ENCODE data around the gene GASK1A.

Gene GASK1A

DNA sequence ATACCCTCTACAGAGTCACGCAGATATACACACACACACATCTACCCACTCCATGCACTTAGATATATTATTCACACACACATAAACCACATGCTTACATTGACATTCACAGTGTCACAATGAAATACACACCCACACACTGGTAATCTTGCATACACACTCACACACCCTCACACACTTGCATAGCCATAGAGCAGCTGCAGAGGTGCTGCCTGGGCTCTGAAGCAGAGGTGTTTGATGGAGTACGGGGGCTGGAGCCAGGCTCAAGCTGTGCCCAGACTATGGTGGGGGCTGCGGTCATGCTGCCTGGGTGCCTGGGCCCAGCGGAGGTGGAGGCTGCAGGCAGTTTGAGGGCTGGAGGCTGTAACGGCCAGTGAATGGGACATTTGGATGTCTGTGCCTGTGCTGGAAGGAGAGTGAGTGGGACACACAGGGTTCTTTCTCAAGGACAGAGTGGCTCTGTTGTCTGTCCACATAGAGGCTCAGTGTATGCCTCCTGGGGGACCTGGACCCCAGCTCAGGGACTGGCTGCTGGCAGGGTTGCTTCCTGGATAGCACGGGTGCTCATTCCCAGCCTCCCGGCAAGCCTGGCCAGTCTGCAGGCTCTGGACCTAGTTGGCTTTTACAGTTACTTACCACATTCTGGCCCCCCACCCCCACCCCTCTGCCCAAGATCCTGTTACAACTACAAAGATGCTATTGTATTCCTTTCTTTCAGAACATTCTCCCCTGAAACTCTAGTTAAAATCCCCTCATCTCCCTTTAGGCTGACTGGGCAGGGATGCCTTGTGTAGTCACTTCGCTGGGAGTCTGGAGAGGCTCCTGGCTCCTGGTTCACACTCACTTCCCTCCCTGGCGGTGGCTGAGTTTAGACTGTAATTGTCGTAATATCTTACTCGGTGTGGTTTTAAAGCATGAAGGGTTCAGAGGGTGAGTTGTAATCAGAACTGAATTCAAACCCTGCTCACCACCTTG lies 12.5 kb downstream of the GASK1A start:
- ATAC-seq (replicated peaks) (no peak), DNase-seq (no peak)
- Mint-ChIP-seq H3K9me3 (no peaks in the 10 kb centered on the region), H3K4me3 (no peak overlapping the region), H3K27me3 (peaks cover 5 to 6% of the 10 kb centered on the region in 2 donors), H3K4me1 (ENCODE audit: low read depth in 2 of 2) (no peaks in the 10 kb centered on the region), H3K36me3 (ENCODE audit: insufficient read depth) (no peaks in the 10 kb centered on the region), H3K27ac (no peak overlapping the region)

DNA sequence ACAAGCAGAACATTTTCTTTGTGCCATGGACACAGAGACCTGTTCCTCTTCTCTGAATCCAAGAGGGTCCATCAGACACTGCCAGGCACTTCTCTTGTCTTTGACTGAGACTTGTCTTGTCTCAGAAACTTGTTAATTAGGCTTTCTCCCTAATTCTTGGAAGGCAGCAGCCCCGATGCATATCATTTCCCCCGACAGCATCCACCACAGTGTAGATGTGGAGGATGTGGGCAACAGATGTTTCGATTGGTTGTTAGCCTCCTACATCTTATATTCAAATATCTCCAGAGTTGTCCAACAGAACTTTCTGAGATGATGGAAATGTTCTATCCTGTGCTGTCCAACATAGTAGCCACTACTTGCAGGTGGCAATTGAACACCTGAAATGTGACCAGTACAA lies 15.5 kb downstream of the GASK1A start:
- Mint-ChIP-seq H3K36me3 (ENCODE audit: insufficient read depth) (no peaks in the 10 kb centered on the region), H3K27ac (no peak overlapping the region), H3K4me1 (ENCODE audit: low read depth in 2 of 2) (no peaks in the 10 kb centered on the region), H3K4me3 (no peak overlapping the region), H3K27me3 (peaks cover 0 to 5% of the 10 kb centered on the region in 2 donors), H3K9me3 (no peaks in the 10 kb centered on the region)
- ATAC-seq (replicated peaks): no peak
- no peak for DNase-seq

DNA sequence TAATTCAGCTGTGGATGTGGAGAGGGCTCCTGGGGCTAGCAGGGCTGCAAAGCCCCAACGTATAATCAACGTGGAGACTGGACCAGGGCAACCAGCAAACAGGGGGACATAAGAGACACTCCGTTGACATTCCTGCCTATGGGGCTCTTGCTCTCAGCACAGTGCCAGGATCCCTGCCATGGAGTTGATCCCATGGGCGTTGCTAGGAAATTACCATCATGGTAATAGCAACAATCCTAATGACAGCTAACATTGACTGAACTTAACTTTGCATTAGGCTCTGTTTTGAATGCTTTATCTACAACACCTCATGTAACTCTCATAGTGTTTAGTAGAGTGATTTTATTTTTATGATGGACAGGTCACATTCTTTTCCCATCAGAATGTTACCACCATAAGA lies 16.9 kb downstream of the GASK1A start:
- peaks cover 0 to 5% of the 10 kb centered on the region in 2 donors for H3K27me3 Mint-ChIP-seq
- H3K9me3 Mint-ChIP-seq: no peaks in the 10 kb centered on the region
- DNase-seq: no peak
- H3K4me1 Mint-ChIP-seq (ENCODE audit: low read depth in 2 of 2): no peaks in the 10 kb centered on the region
- no peak overlapping the region for H3K4me3 Mint-ChIP-seq
- H3K27ac Mint-ChIP-seq: no peak overlapping the region
- no peak for ATAC-seq (replicated peaks)
- H3K36me3 Mint-ChIP-seq (ENCODE audit: insufficient read depth): no peaks in the 10 kb centered on the region

DNA sequence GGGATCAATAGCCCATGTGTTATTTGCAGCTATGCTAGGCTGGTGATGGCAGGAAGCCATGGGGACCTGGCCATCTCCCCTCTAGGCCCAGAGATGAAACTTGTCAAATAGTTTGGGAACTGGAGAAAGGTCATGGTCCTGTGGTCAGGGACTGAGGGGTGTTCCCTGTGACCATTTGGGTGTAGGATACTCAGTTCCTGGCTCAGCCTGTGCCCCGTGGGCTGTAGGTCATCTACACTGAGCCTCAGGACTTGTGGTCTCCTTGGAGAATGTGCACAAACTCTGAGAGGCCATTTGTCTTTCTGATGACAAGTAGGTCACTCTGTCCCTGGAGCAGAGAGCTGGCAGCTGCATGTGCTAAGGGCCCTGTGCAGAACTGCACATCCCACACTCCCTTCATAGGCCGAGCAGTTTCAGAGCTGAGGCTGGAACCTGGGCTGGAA lies 17.5 kb downstream of the GASK1A start:
- DNase-seq: no peak
- H3K4me1 Mint-ChIP-seq (ENCODE audit: low read depth in 2 of 2): no peaks in the 10 kb centered on the region
- H3K27me3 Mint-ChIP-seq: peaks cover 0 to 5% of the 10 kb centered on the region in 2 donors
- no peaks in the 10 kb centered on the region for H3K9me3 Mint-ChIP-seq
- no peak overlapping the region for H3K4me3 Mint-ChIP-seq
- H3K27ac Mint-ChIP-seq: no peak overlapping the region
- no peaks in the 10 kb centered on the region for H3K36me3 Mint-ChIP-seq (ENCODE audit: insufficient read depth)
- no peak for ATAC-seq (replicated peaks)

DNA sequence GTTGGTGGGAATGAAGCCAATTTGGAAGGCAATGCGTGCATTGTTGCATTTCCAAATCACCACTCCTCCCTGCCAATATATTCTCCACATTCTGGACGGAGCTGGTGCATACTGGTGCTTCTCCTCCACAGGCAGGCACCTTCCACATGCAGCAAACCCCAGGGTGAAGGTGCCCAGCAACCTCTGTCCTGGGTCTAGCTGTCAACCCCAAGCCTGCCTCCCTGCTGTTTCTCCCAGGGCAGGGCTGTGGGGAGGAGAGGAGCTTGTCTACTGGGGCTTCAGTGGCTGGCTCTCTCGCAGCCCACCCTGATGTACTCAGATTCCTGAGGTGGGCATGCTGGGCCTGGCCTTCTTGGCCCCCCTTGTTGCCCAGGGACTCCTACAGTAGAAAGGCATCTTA lies 20.1 kb downstream of the GASK1A start:
- Mint-ChIP-seq H3K36me3 (ENCODE audit: insufficient read depth) (no peaks in the 10 kb centered on the region), H3K4me3 (no peak overlapping the region), H3K27me3 (peaks cover 0 to 5% of the 10 kb centered on the region in 2 donors), H3K4me1 (ENCODE audit: low read depth in 2 of 2) (no peaks in the 10 kb centered on the region), H3K9me3 (no peaks in the 10 kb centered on the region), H3K27ac (no peak overlapping the region)
- ATAC-seq (replicated peaks) (no peak), DNase-seq (no peak)

DNA sequence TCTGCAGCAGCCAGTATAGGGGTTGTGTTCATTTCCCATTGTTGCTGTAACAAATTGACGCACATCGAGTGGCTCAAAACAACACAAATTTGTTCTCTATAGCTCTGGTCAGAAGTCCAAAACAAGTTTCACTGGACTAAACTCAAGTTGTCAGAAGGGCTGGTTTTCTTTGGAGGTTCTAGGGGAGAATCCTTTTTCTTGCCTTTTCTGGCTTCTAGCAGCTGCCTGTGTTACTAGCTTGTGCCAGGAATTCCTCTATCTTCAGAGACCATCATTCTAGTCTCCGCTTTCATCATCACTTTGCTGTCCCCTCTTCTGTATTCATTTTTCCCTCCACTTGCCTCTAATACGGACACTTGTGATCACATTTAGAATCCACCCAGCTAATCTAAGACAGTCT lies 20.5 kb downstream of the GASK1A start:
- DNase-seq (no peak), ATAC-seq (replicated peaks) (no peak)
- Mint-ChIP-seq H3K36me3 (ENCODE audit: insufficient read depth) (no peaks in the 10 kb centered on the region), H3K4me3 (no peak overlapping the region), H3K9me3 (no peaks in the 10 kb centered on the region), H3K27me3 (peaks cover 0 to 7% of the 10 kb centered on the region in 2 donors), H3K4me1 (ENCODE audit: low read depth in 2 of 2) (no peaks in the 10 kb centered on the region), H3K27ac (no peak overlapping the region)

GRCh38 chr3:43000387-43000786 lies 21.3 kb downstream of the GASK1A start:
- Mint-ChIP-seq H3K4me1 (ENCODE audit: low read depth in 2 of 2) (peaks cover 0 to 2% of the 10 kb centered on the region in 2 donors), H3K9me3 (no peaks in the 10 kb centered on the region), H3K27ac (no peak overlapping the region), H3K36me3 (ENCODE audit: insufficient read depth) (no peaks in the 10 kb centered on the region), H3K27me3 (peaks cover 0 to 14% of the 10 kb centered on the region in 2 donors), H3K4me3 (no peak overlapping the region)
- DNase-seq: no peak
- ATAC-seq (replicated peaks): no peak

GRCh38 chr3:43001094-43001553 lies 22.0 kb downstream of the GASK1A start:
- ATAC-seq (replicated peaks) (no peak), DNase-seq (no peak)
- peaks cover 0 to 4% of the 10 kb centered on the region in 2 donors for H3K4me1 Mint-ChIP-seq (ENCODE audit: low read depth in 2 of 2)
- H3K36me3 Mint-ChIP-seq (ENCODE audit: insufficient read depth): no peaks in the 10 kb centered on the region
- no peak overlapping the region for H3K4me3 Mint-ChIP-seq
- H3K27ac Mint-ChIP-seq: no peak overlapping the region
- peaks cover 0 to 22% of the 10 kb centered on the region in 2 donors for H3K27me3 Mint-ChIP-seq
- H3K9me3 Mint-ChIP-seq: no peaks in the 10 kb centered on the region

- H3K4me3 Mint-ChIP-seq: no peak overlapping the region
Observed at GRCh38 chr3:43001556-43002121, 22.5 kb downstream of the GASK1A start.

GRCh38 chr3:43004282-43004681 lies 25.2 kb downstream of the GASK1A start:
- H3K27ac Mint-ChIP-seq: no peak overlapping the region
- no peak for ATAC-seq (replicated peaks)

More at GRCh38 chr3:43001556-43002121, 22.5 kb downstream of the GASK1A start:
- peaks cover 0 to 4% of the 10 kb centered on the region in 2 donors for H3K4me1 Mint-ChIP-seq (ENCODE audit: low read depth in 2 of 2)
- H3K36me3 Mint-ChIP-seq (ENCODE audit: insufficient read depth): no peaks in the 10 kb centered on the region
- H3K27ac Mint-ChIP-seq: no peak overlapping the region
- H3K27me3 Mint-ChIP-seq: peaks cover 0 to 26% of the 10 kb centered on the region in 2 donors
- ATAC-seq (replicated peaks): no peak
- H3K9me3 Mint-ChIP-seq: no peaks in the 10 kb centered on the region
- no peak for DNase-seq

GRCh38 chr3:43005253-43005652 lies 26.1 kb downstream of the GASK1A start:
- H3K27ac Mint-ChIP-seq: no peak overlapping the region
- no peaks in the 10 kb centered on the region for H3K9me3 Mint-ChIP-seq
- no peak for ATAC-seq (replicated peaks)
- no peaks in the 10 kb centered on the region for H3K36me3 Mint-ChIP-seq (ENCODE audit: insufficient read depth)
- DNase-seq: no peak
- no peak overlapping the region for H3K4me3 Mint-ChIP-seq
- H3K4me1 Mint-ChIP-seq (ENCODE audit: low read depth in 2 of 2): peaks cover 0 to 4% of the 10 kb centered on the region in 2 donors
- H3K27me3 Mint-ChIP-seq: peaks cover 0 to 30% of the 10 kb centered on the region in 2 donors

More at GRCh38 chr3:43004282-43004681, 25.2 kb downstream of the GASK1A start:
- H3K36me3 Mint-ChIP-seq (ENCODE audit: insufficient read depth): no peaks in the 10 kb centered on the region
- H3K4me3 Mint-ChIP-seq: no peak overlapping the region
- peaks cover 0 to 32% of the 10 kb centered on the region in 2 donors for H3K27me3 Mint-ChIP-seq
- no peak for DNase-seq
- peaks cover 0 to 4% of the 10 kb centered on the region in 2 donors for H3K4me1 Mint-ChIP-seq (ENCODE audit: low read depth in 2 of 2)
- no peaks in the 10 kb centered on the region for H3K9me3 Mint-ChIP-seq

- H3K27ac Mint-ChIP-seq: no peak overlapping the region
- ATAC-seq (replicated peaks) (no peak), DNase-seq (no peak)
- H3K4me1 Mint-ChIP-seq (ENCODE audit: low read depth in 2 of 2): peaks cover 0 to 4% of the 10 kb centered on the region in 2 donors
- no peaks in the 10 kb centered on the region for H3K36me3 Mint-ChIP-seq (ENCODE audit: insufficient read depth)
- H3K4me3 Mint-ChIP-seq: no peak overlapping the region
- H3K27me3 Mint-ChIP-seq: peaks cover 0 to 30% of the 10 kb centered on the region in 2 donors
- H3K9me3 Mint-ChIP-seq: no peaks in the 10 kb centered on the region
Observed at GRCh38 chr3:43005981-43006380, 26.9 kb downstream of the GASK1A start.

GRCh38 chr3:43006825-43007224 lies 27.7 kb downstream of the GASK1A start:
- ATAC-seq (replicated peaks): no peak
- Mint-ChIP-seq H3K27me3 (peaks cover 0 to 30% of the 10 kb centered on the region in 2 donors), H3K36me3 (ENCODE audit: insufficient read depth) (no peaks in the 10 kb centered on the region), H3K4me1 (ENCODE audit: low read depth in 2 of 2) (peaks cover 0 to 6% of the 10 kb centered on the region in 2 donors), H3K4me3 (no peak overlapping the region), H3K9me3 (no peaks in the 10 kb centered on the region), H3K27ac (no peak overlapping the region)
- DNase-seq: no peak

All from effector memory CD8-positive, alpha-beta T cell (primary cell).